H1 (cell line): ENCODE data around the gene ELF4.

Source experiments
- JUN ChIP-seq: IDR thresholded peaks from 2 replicates; pipeline ENCODE4 v1.6.1; 2011; ENCODE audit warnings: low read depth, mild to moderate bottlenecking, improper control_type of control experiment, low read length
- POLR2A ChIP-seq, 2 experiments: IDR thresholded peaks; 1 replicate in 1 of 2; 2 replicates in 1 of 2; pipeline ENCODE4 v1.6.1; 2011; ENCODE audit warnings: low read depth in 2 of 2, low read length in 2 of 2, mild to moderate bottlenecking in 2 of 2; ENCODE audit errors: control extremely low read depth in 1 of 2
- ZNF274 ChIP-seq: IDR thresholded peaks from 2 replicates; pipeline ENCODE4 v1.7.0; 2012; ENCODE audit warnings: low read length, borderline replicate concordance; ENCODE audit errors: extremely low read depth

DNA sequence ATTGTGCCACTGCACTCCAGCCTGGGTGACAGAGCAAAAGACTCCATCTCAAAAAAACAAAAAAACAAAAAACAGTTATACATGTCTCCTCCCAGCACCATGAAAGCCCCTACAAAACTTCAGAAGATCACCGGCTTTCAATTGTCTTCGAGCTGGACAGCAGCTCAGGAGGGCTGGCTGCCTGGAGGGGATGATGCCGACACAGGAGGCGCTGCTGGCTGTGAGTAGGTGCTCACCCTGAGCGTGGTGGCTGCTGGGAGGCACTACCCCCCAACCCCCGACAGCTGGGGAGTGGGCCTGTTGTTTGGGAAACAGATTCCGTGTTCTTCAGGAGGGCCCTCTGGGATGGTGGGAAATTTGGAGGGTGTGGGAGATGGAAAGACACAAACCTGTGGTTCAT lies 6.9 kb upstream of the ELF4 start:
- TF ChIP-seq POLR2A (IDR thresholded peaks at IDR 0.05; ENCODE audit: control extremely low read depth in 1 of 2, low read depth in 2 of 2, low read length in 2 of 2) (no peak), JUN (no peak), ZNF274 (no peak)
